SIG-M5 treated with dmso at 0.1 percent for 504 hours (cell line): ENCODE results near the gene ATOSA.

Experiments used
- DNase-seq: peaks from one replicate; lab custom pipeline; 2025; ENCODE audit not compliant: unreplicated experiment; lab: John Stamatoyannopoulos, UW

Gene ATOSA

GRCh38 chr15:52653431-52653964 lies 25.7 kb downstream of the ATOSA start:
- DNase-seq, result peak; percentile 54

- DNase-seq, result no peak
These were observed 26.2 kb downstream of the ATOSA start for GRCh38 chr15:52652984-52653383.

- DNase-seq, result no peak
These were observed 26.9 kb downstream of the ATOSA start for GRCh38 chr15:52652286-52652685.

- DNase-seq, result peak; percentile 76
These were observed 27.3 kb downstream of the ATOSA start for GRCh38 chr15:52651868-52652267.

- DNase-seq, result no peak
These were observed 28.1 kb downstream of the ATOSA start for GRCh38 chr15:52651114-52651513.

GRCh38 chr15:52649686-52650085 lies 29.5 kb downstream of the ATOSA start:
- no peak for DNase-seq

GRCh38 chr15:52645916-52646315 lies 33.3 kb downstream of the ATOSA start:
- no peak for DNase-seq

- DNase-seq, result no peak
These were observed 36.5 kb downstream of the ATOSA start for GRCh38 chr15:52642386-52643361.

- no peak for DNase-seq
These were observed 42.7 kb downstream of the ATOSA start for GRCh38 chr15:52636459-52636858.

- no peak for DNase-seq
These were observed 43.3 kb downstream of the ATOSA start for GRCh38 chr15:52635908-52636307.
